Activated T-helper 17 cell treated with anti-CD3 and anti-CD28 coated beads, Interleukin-2, amount 50 U/mL, for 72 hours (primary cell): ENCODE data around the gene ARFGAP1. TPM values are rescaled to one million over a fixed set of nuclear protein-coding genes. Genes with fewer than 3 reads are reported as not detected.
"Not testable (repeated sequence)": the region's sequence is repeated elsewhere in the genome, so short reads cannot be mapped to it uniquely, and the experiment has no call there.

Source experiments
- ATAC-seq: fragments of 150-1000 bp; cut with Tn5 transposase; replicated peaks from 2 replicates; pipeline ENCODE4 v1.10.0; 2021; ENCODE audit warnings: mild to moderate bottlenecking, moderate library complexity
- H3K27ac Mint-ChIP-seq: one replicate; pipeline ENCODE4 v1.8.0; 2022; ENCODE audit warnings: mixed read lengths
- H3K27me3 Mint-ChIP-seq: one replicate; pipeline ENCODE4 v1.8.0; 2022; ENCODE audit warnings: mixed read lengths
- H3K36me3 Mint-ChIP-seq: one replicate; pipeline ENCODE4 v1.8.0; 2022; ENCODE audit warnings: low read depth, mild to moderate bottlenecking, mixed read lengths
- H3K4me1 Mint-ChIP-seq: one replicate; pipeline ENCODE4 v1.8.0; 2022; ENCODE audit warnings: mixed read lengths
- H3K4me3 Mint-ChIP-seq: one replicate; pipeline ENCODE4 v1.8.0; 2022; ENCODE audit warnings: mild to moderate bottlenecking, mixed read lengths
- H3K9me3 Mint-ChIP-seq: one replicate; pipeline ENCODE4 v1.8.0; 2022; ENCODE audit warnings: mixed read lengths
- total RNA-seq, 2 donors: library from RNA; stranded (reverse); gene quantifications; one replicate each; pipeline ENCODE4 v1.2.3, GENCODE V29; 2022

ARFGAP1 gene
- total RNA-seq, 2 donors from 2014 or later: 63.1 to 70.5 TPM

DNA sequence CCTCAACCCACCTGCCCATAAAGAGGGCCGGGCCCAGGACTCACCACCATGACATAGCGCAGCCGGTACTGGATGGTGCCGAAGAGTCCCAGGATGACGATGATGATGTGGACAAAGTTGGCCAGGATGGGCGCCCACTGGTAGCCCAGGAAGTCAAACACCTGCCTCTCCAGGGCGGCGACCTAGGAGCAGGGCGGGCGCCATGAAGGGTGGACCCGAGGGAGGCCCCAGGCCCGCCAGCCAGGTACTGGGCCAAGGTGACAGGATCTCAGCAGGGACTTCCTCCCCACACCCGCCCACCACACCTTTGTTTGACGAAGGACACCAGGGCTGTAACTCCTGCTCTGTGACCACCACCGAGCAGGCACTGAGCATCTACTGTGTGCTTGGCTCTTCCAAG, 22.7 kb upstream of the ARFGAP1 start:
- no peak overlapping the region for H3K27ac Mint-ChIP-seq
- no peak overlapping the region for H3K4me3 Mint-ChIP-seq
- H3K9me3 Mint-ChIP-seq: no peaks in the 10 kb centered on the region
- H3K4me1 Mint-ChIP-seq: no peaks in the 10 kb centered on the region
- peaks cover 28% of the 10 kb centered on the region for H3K27me3 Mint-ChIP-seq
- H3K36me3 Mint-ChIP-seq: no peaks in the 10 kb centered on the region
- ATAC-seq: no peak

DNA sequence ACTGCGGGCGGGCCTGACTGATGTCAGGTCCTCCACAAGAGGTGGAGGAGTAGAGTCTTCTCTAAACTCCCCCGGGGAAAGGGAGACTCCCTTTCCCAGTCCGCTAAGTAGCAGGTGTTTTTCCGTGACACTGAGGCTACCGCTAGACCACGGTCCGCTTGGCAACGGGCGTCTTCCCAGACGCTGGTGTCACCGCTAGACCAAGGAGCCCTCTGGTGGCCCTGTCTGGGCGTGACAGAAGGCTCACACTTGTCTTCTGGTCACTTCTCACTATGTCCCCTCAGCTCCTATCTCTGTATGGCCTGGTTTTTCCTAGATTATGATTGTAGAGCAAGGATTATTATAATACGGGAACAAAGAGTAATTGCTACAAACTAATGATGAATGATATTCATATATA, 21.3 kb upstream of the ARFGAP1 start:
- H3K27ac Mint-ChIP-seq, H3K36me3 Mint-ChIP-seq, H3K9me3 Mint-ChIP-seq, H3K4me1 Mint-ChIP-seq, ATAC-seq, H3K4me3 Mint-ChIP-seq: not testable (repeated sequence)
- peaks cover 30% of the 10 kb centered on the region for H3K27me3 Mint-ChIP-seq

DNA sequence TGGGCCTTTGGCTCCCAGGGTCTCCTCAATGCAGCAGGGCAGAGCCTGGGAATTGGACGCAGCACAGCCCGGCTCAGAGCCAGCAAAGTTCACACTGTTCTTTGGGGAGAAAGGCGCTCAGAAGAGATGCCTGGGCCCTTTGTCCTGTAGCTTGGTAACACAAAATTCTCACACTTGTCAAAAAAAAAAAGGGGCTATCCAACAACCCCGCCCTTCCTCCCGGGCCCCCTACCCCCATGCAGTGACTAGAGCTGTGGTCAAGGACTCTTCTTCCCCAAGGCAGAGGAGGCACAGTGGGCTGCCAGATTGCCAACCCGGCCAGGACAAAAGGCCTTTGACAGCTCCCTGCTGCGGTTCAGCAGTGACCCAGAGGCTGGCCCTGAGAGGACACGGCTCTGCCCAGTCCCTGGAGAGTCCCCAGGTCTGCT, 20.3 kb upstream of the ARFGAP1 start:
- Mint-ChIP-seq H3K4me1 (peaks cover 6% of the 10 kb centered on the region), H3K4me3 (no peak overlapping the region), H3K36me3 (no peaks in the 10 kb centered on the region), H3K27me3 (peaks cover 40% of the 10 kb centered on the region), H3K27ac (no peak overlapping the region), H3K9me3 (no peaks in the 10 kb centered on the region)
- ATAC-seq: no peak

DNA sequence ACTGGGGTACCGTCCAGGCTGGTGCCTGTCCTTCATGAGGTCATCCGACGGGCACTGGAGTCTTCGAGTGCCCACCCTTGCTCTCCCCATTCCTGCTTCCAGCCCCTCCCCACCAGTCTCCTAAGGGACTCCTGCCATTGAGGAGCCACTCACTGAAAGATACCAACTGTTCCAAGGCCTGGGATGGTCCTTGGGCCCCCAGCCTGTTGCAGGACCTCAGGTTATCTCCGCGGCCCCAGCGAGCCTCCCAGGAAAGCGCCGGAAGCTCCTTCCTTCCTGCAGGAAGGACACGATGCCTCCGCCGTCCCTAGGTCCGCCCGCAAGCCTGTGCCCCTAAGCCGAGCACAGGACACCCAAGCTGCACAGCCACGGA, 19.6 kb upstream of the ARFGAP1 start:
- H3K36me3 Mint-ChIP-seq: no peaks in the 10 kb centered on the region
- H3K4me3 Mint-ChIP-seq: no peak overlapping the region
- no peaks in the 10 kb centered on the region for H3K9me3 Mint-ChIP-seq
- no peak for ATAC-seq
- H3K27me3 Mint-ChIP-seq: peaks cover 43% of the 10 kb centered on the region
- H3K4me1 Mint-ChIP-seq: peaks cover 6% of the 10 kb centered on the region
- no peak overlapping the region for H3K27ac Mint-ChIP-seq

- ATAC-seq: no peak
- H3K4me1 Mint-ChIP-seq: peaks cover 6% of the 10 kb centered on the region
- H3K4me3 Mint-ChIP-seq: no peak overlapping the region
- peaks cover 40% of the 10 kb centered on the region for H3K27me3 Mint-ChIP-seq
- H3K36me3 Mint-ChIP-seq: no peaks in the 10 kb centered on the region
- no peaks in the 10 kb centered on the region for H3K9me3 Mint-ChIP-seq
- no peak overlapping the region for H3K27ac Mint-ChIP-seq
These were observed 19.0 kb upstream of the ARFGAP1 start for GRCh38 chr20:63253438-63254231.

DNA sequence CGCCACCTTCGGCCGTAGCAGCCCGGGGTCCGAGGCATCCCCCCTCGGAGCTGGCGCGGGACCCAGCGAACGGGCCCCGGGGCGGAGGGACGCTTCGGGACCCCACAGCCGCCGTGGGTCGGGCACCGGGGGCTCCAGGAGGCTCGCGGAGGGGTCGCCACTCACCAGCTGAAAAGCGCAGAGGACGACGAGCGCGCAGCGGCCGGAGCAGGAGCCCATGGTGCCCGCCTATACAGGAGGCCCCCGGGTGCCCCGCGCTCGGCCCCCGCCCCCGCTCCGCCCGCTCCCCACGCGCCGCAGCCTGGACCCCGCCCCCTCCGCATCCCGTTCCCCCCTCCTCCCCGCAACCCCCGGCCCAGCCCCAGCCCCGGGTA, 18.4 kb upstream of the ARFGAP1 start, which contains the start of gene NKAIN4:
TSS of gene NKAIN4 (minus strand) at position 232 of the 374 bp plus-strand sequence. CDS start at position 219, 13 bp downstream.
- H3K4me1 Mint-ChIP-seq: peaks cover 6% of the 10 kb centered on the region
- H3K4me3 Mint-ChIP-seq: no peak within 1 kb of the TSS
- H3K36me3 Mint-ChIP-seq: no peaks in the 10 kb centered on the region
- H3K9me3 Mint-ChIP-seq: no peaks in the 10 kb centered on the region
- H3K27ac Mint-ChIP-seq: no peak within 1 kb of the TSS
- no peak for ATAC-seq
- peaks cover 37% of the 10 kb centered on the region for H3K27me3 Mint-ChIP-seq

- Mint-ChIP-seq H3K27ac (no peak overlapping the region), H3K9me3 (no peaks in the 10 kb centered on the region), H3K36me3 (no peaks in the 10 kb centered on the region), H3K4me1 (peaks cover 6% of the 10 kb centered on the region), H3K27me3 (peaks cover 39% of the 10 kb centered on the region), H3K4me3 (no peak overlapping the region)
- no peak for ATAC-seq
These were observed 17.8 kb upstream of the ARFGAP1 start for GRCh38 chr20:63254606-63255384.

DNA sequence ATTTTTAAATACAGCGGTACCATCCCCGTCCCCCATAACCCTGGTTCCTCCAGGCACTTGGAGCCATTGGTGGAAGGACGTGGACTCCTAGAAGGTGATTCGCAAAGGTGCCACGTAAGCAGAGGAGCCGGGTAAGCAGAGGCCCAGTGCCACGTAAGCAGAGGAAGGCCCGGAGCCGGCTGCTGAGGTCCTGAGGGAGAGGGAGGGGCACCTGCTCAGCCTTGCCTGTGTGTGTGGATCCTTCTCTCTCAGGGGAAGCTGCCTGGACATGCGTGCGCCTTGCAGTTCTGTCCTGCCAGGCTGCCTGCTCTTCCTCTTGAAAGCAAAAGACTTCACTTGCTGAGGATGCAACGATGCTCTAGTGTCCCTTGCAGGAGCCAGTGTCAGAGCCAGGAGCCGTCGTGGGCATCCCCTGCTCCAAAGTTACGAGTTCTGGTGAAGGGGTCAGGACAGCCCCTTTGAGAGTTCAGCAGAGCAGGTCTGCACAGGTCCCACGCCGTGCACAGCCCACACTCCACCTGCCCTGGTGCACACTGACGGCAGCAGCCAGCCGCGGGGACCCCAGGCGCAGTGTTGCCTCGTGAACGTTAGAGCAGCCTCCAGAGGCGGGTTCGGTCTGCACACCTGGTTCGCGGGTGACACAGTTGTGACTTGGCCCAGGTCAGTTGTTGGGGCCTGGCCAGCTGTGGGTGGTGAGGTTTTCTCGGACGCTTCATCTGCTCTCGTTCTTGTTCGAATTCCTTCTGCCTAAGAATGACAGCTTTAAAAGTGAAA, 16.5 kb upstream of the ARFGAP1 start:
- Mint-ChIP-seq H3K4me1 (peaks cover 6% of the 10 kb centered on the region), H3K27me3 (peaks cover 36% of the 10 kb centered on the region), H3K4me3 (no peak overlapping the region), H3K9me3 (no peaks in the 10 kb centered on the region), H3K36me3 (no peaks in the 10 kb centered on the region), H3K27ac (no peak overlapping the region)
- ATAC-seq: no peak

GRCh38 chr20:63256954-63257353, 15.7 kb upstream of the ARFGAP1 start:
- Mint-ChIP-seq H3K27me3 (peaks cover 36% of the 10 kb centered on the region), H3K27ac (no peak overlapping the region), H3K36me3 (no peaks in the 10 kb centered on the region), H3K4me1 (peaks cover 6% of the 10 kb centered on the region), H3K4me3 (no peak overlapping the region), H3K9me3 (no peaks in the 10 kb centered on the region)
- ATAC-seq: no peak

- H3K4me3 Mint-ChIP-seq: no peak overlapping the region
- H3K27me3 Mint-ChIP-seq: peaks cover 31% of the 10 kb centered on the region
- ATAC-seq: no peak
- no peaks in the 10 kb centered on the region for H3K9me3 Mint-ChIP-seq
- H3K36me3 Mint-ChIP-seq: no peaks in the 10 kb centered on the region
- H3K27ac Mint-ChIP-seq: no peak overlapping the region
- H3K4me1 Mint-ChIP-seq: peaks cover 6% of the 10 kb centered on the region
These were observed 15.0 kb upstream of the ARFGAP1 start for GRCh38 chr20:63257629-63258028.

GRCh38 chr20:63258781-63259180, 13.8 kb upstream of the ARFGAP1 start:
- no peak for ATAC-seq
- Mint-ChIP-seq H3K36me3 (no peaks in the 10 kb centered on the region), H3K4me3 (no peak overlapping the region), H3K27ac (no peak overlapping the region), H3K9me3 (no peaks in the 10 kb centered on the region), H3K27me3 (peaks cover 30% of the 10 kb centered on the region), H3K4me1 (peaks cover 6% of the 10 kb centered on the region)

GRCh38 chr20:63259734-63260460, 12.7 kb upstream of the ARFGAP1 start:
- H3K4me3 Mint-ChIP-seq: no peak overlapping the region
- H3K27ac Mint-ChIP-seq: no peak overlapping the region
- ATAC-seq: no peak
- H3K9me3 Mint-ChIP-seq: no peaks in the 10 kb centered on the region
- H3K36me3 Mint-ChIP-seq: no peaks in the 10 kb centered on the region
- peaks cover 6% of the 10 kb centered on the region for H3K4me1 Mint-ChIP-seq
- H3K27me3 Mint-ChIP-seq: peaks cover 33% of the 10 kb centered on the region

DNA sequence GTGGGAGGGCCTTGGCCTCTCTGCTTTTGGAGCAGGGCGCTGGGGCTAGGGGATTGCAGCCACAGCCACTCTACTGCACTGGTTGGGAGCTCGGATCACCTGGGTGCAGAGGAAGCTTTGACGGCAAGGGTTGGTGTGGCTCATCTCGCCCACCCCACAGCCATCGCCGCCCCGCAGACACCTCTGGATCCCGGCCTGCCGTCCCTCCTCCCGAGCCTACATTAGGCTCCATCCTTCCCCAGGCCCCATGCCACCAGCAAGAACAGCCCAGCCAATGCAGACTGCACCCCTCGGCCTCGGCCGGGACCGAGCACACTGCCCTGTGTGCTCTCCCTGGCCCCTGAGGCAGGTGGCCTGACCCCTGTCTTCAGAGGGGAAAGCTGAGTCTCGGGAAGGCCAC, 12.1 kb upstream of the ARFGAP1 start:
- H3K4me3 Mint-ChIP-seq: no peak overlapping the region
- no peak for ATAC-seq
- H3K27ac Mint-ChIP-seq: no peak overlapping the region
- peaks cover 27% of the 10 kb centered on the region for H3K27me3 Mint-ChIP-seq
- H3K36me3 Mint-ChIP-seq: no peaks in the 10 kb centered on the region
- H3K9me3 Mint-ChIP-seq: no peaks in the 10 kb centered on the region
- H3K4me1 Mint-ChIP-seq: peaks cover 6% of the 10 kb centered on the region
